ENCODE data around the gene IL26. TPM values are rescaled to one million over a fixed set of nuclear protein-coding genes. Genes with fewer than 3 reads are reported as not detected.
A peak's percentile ranks its signal among the peaks of the same experiment; 100 is the strongest.

Gene IL26
- total RNA-seq, 1 donor from 2014 or later = not detected

DNA sequence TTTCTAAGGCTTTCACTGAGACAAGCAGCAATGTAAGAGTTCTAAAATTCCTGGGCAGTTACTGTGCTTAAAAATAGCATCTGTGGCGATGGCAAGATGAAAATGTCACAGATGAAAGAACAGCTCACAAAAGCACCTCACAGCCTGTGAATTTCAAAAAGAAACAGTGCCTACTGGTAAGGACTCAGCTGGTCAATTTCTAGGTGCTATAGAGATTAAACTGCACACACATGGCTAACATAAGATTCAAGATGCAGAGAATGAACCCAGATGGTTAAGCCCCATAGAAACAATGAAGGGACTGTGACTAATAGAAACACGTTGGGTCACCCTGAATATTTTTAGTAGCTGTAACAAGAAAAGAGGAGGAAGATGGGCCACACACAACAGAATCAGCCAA, 12.0 kb upstream of the IL26 start:
- no peak overlapping the region for H2AFZ ChIP-seq (ENCODE audit: low read depth, low read length)
- Mint-ChIP-seq H3K4me1 (ENCODE audit: low read depth, unreplicated experiment) (peaks cover 25% of the 10 kb centered on the region), H3K27ac (ENCODE audit: unreplicated experiment) (no peak overlapping the region), H3K27me3 (ENCODE audit: low read depth, unreplicated experiment) (no peaks in the 10 kb centered on the region), H3K4me3 (ENCODE audit: unreplicated experiment) (no peak overlapping the region), H3K9me3 (ENCODE audit: unreplicated experiment) (peaks cover 3% of the 10 kb centered on the region), H3K36me3 (ENCODE audit: low read depth, unreplicated experiment) (no peaks in the 10 kb centered on the region)
- H3K79me2 ChIP-seq (ENCODE audit: insufficient read depth, low read length) = no peaks in the 10 kb centered on the region
- TF ChIP-seq EZH2 (IDR thresholded peaks at IDR 0.05; ENCODE audit: insufficient read depth, low read length) (no peak), CTCF (IDR thresholded peaks at IDR 0.05; ENCODE audit: insufficient read depth, low read depth, low read length) (no peak)
- FAIRE-seq = no peak
- H3K9ac ChIP-seq (ENCODE audit: low read length) = peak overlapping the region; percentile 8
- no peak overlapping the region for H3K4me3 ChIP-seq (ENCODE audit: insufficient read depth, low read depth, low read length)
- H3K4me1 ChIP-seq (ENCODE audit: insufficient read depth, low read length) = peaks cover 32% of the 10 kb centered on the region
- peak overlapping the region; percentile 50 for H3K4me2 ChIP-seq (ENCODE audit: low read length)
- no peaks in the 10 kb centered on the region for H4K20me1 ChIP-seq (ENCODE audit: insufficient read depth, low read length)
- DNase-seq (ENCODE audit: low read depth) = peak; percentile 52
- no peaks in the 10 kb centered on the region for H3K36me3 ChIP-seq (ENCODE audit: insufficient read depth, low read length)
- no peak overlapping the region for H3K27ac ChIP-seq (ENCODE audit: low read depth, low read length)
- H3K27me3 ChIP-seq (ENCODE audit: insufficient read depth, low read length) = no peaks in the 10 kb centered on the region
- no peaks in the 10 kb centered on the region for H3K9me3 ChIP-seq (ENCODE audit: insufficient read depth, low read depth, low read length)

- H3K4me3 Mint-ChIP-seq (ENCODE audit: unreplicated experiment) = no peak overlapping the region
- H3K36me3 ChIP-seq (ENCODE audit: insufficient read depth, low read length) = no peaks in the 10 kb centered on the region
- H3K4me3 ChIP-seq (ENCODE audit: insufficient read depth, low read depth, low read length) = no peak overlapping the region
- H3K27ac Mint-ChIP-seq (ENCODE audit: unreplicated experiment) = no peak overlapping the region
- H3K9me3 Mint-ChIP-seq (ENCODE audit: unreplicated experiment) = peaks cover 3% of the 10 kb centered on the region
- TF ChIP-seq CTCF (IDR thresholded peaks at IDR 0.05; ENCODE audit: insufficient read depth, low read depth, low read length) = peak; percentile 11
- no peak for TF ChIP-seq EZH2 (IDR thresholded peaks at IDR 0.05; ENCODE audit: insufficient read depth, low read length)
- H3K9me3 ChIP-seq (ENCODE audit: insufficient read depth, low read depth, low read length) = no peaks in the 10 kb centered on the region
- no peaks in the 10 kb centered on the region for H4K20me1 ChIP-seq (ENCODE audit: insufficient read depth, low read length)
- H3K27me3 Mint-ChIP-seq (ENCODE audit: low read depth, unreplicated experiment) = no peaks in the 10 kb centered on the region
- H2AFZ ChIP-seq (ENCODE audit: low read depth, low read length) = no peak overlapping the region
- H3K9ac ChIP-seq (ENCODE audit: low read length) = peak overlapping the region; percentile 8
- H3K79me2 ChIP-seq (ENCODE audit: insufficient read depth, low read length) = no peaks in the 10 kb centered on the region
- H3K4me1 ChIP-seq (ENCODE audit: insufficient read depth, low read length) = peaks cover 32% of the 10 kb centered on the region
- no peaks in the 10 kb centered on the region for H3K27me3 ChIP-seq (ENCODE audit: insufficient read depth, low read length)
- no peak overlapping the region for H3K27ac ChIP-seq (ENCODE audit: low read depth, low read length)
- H3K4me2 ChIP-seq (ENCODE audit: low read length) = peak overlapping the region; percentile 50
- DNase-seq (ENCODE audit: low read depth) (no peak), FAIRE-seq (no peak)
- peaks cover 25% of the 10 kb centered on the region for H3K4me1 Mint-ChIP-seq (ENCODE audit: low read depth, unreplicated experiment)
- H3K36me3 Mint-ChIP-seq (ENCODE audit: low read depth, unreplicated experiment) = no peaks in the 10 kb centered on the region
These were observed 11.5 kb upstream of the IL26 start for GRCh38 chr12:68237078-68237477.

DNA sequence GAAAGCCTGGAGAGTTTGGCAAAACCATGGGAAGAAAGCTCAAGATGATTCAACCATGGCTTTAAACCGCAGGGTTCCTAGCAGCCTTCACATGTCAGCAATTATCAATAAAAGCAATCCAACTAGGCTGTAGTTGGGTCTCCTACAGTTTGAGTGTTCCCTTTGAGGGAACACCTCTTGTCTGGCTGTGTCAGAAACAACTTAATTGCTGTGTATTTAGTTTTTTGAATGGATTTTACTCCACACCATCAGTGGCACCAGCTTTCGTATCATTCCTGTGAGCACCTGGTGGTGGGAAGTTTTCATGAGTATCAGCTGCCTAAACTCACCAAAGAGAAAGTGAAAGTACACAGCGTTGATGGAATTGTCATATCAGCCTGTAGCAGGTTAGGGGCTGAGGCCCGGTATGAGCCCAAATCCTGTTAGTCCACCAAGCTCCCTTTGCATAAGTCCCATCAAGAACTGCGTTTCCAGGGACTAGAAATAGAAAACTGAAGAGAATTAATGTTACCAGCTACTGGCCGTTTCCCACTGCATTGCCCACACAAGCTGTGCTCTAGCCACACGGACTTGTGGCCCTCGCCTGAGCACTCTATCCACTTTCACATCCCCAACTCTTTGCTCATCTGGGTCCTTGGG, 10.9 kb upstream of the IL26 start:
- no peak for FAIRE-seq
- H2AFZ ChIP-seq (ENCODE audit: low read depth, low read length) = no peak overlapping the region
- Mint-ChIP-seq H3K4me3 (ENCODE audit: unreplicated experiment) (no peak overlapping the region), H3K27me3 (ENCODE audit: low read depth, unreplicated experiment) (no peaks in the 10 kb centered on the region), H3K27ac (ENCODE audit: unreplicated experiment) (no peak overlapping the region), H3K4me1 (ENCODE audit: low read depth, unreplicated experiment) (peaks cover 25% of the 10 kb centered on the region), H3K36me3 (ENCODE audit: low read depth, unreplicated experiment) (no peaks in the 10 kb centered on the region), H3K9me3 (ENCODE audit: unreplicated experiment) (peaks cover 3% of the 10 kb centered on the region)
- H4K20me1 ChIP-seq (ENCODE audit: insufficient read depth, low read length) = no peaks in the 10 kb centered on the region
- no peak for TF ChIP-seq CTCF (IDR thresholded peaks at IDR 0.05; ENCODE audit: insufficient read depth, low read depth, low read length)
- TF ChIP-seq EZH2 (IDR thresholded peaks at IDR 0.05; ENCODE audit: insufficient read depth, low read length) = no peak
- no peaks in the 10 kb centered on the region for H3K36me3 ChIP-seq (ENCODE audit: insufficient read depth, low read length)
- H3K4me1 ChIP-seq (ENCODE audit: insufficient read depth, low read length) = peaks cover 32% of the 10 kb centered on the region
- no peak overlapping the region for H3K4me3 ChIP-seq (ENCODE audit: insufficient read depth, low read depth, low read length)
- no peaks in the 10 kb centered on the region for H3K79me2 ChIP-seq (ENCODE audit: insufficient read depth, low read length)
- no peak overlapping the region for H3K27ac ChIP-seq (ENCODE audit: low read depth, low read length)
- no peaks in the 10 kb centered on the region for H3K27me3 ChIP-seq (ENCODE audit: insufficient read depth, low read length)
- no peak for DNase-seq (ENCODE audit: low read depth)
- no peaks in the 10 kb centered on the region for H3K9me3 ChIP-seq (ENCODE audit: insufficient read depth, low read depth, low read length)
- no peak overlapping the region for H3K9ac ChIP-seq (ENCODE audit: low read length)
- H3K4me2 ChIP-seq (ENCODE audit: low read length) = no peak overlapping the region
